Activated CD8-positive, alpha-beta memory T cell treated with anti-CD3 and anti-CD28 coated beads, Interleukin-2, amount 10 ng/mL, durations not matched to agents 7 days and 5 days (primary cell): Measurements from ENCODE around the gene RNF149. TPM values are rescaled to one million over a fixed set of nuclear protein-coding genes. Genes with fewer than 3 reads are reported as not detected.

Source experiments
- ATAC-seq: fragments of 150-1000 bp; cut with Tn5 transposase; one replicate; pipeline ENCODE4 v1.10.0; 2021; ENCODE audit warnings: moderate library complexity
- CTCF ChIA-PET: fragments of 350-600 bp; sonication (Branson Sonifier 250); formaldehyde crosslinking; loops from one replicate; lab custom pipeline; 2021; ENCODE audit warnings: antibody characterized with exemption; lab: Charles Lee
- DNase-seq: peaks from one replicate; pipeline ENCODE4 v3.0.0-alpha.2; 2020
- H3K27ac Mint-ChIP-seq: one replicate; pipeline ENCODE4 v1.8.0; 2021; ENCODE audit warnings: mild to moderate bottlenecking, mixed read lengths
- H3K27me3 Mint-ChIP-seq: one replicate; pipeline ENCODE4 v1.8.0; 2021; ENCODE audit warnings: mixed read lengths
- H3K36me3 Mint-ChIP-seq: one replicate; pipeline ENCODE4 v1.8.0; 2021; ENCODE audit warnings: mild to moderate bottlenecking, mixed read lengths
- H3K4me1 Mint-ChIP-seq: one replicate; pipeline ENCODE4 v1.8.0; 2021; ENCODE audit warnings: mixed read lengths
- H3K4me3 Mint-ChIP-seq: one replicate; pipeline ENCODE4 v1.8.0; 2021; ENCODE audit warnings: mild to moderate bottlenecking, moderate library complexity, mixed read lengths
- H3K9me3 Mint-ChIP-seq: one replicate; pipeline ENCODE4 v1.8.0; 2022; ENCODE audit warnings: low read depth, mixed read lengths
- total RNA-seq, 2 experiments: library from RNA; stranded (reverse); gene quantifications; one replicate each; pipeline ENCODE4 v1.2.3, GENCODE V29; 2021

RNF149 gene
- total RNA-seq, 2 experiments from 2014 or later, result 72.3 to 100 TPM

DNA sequence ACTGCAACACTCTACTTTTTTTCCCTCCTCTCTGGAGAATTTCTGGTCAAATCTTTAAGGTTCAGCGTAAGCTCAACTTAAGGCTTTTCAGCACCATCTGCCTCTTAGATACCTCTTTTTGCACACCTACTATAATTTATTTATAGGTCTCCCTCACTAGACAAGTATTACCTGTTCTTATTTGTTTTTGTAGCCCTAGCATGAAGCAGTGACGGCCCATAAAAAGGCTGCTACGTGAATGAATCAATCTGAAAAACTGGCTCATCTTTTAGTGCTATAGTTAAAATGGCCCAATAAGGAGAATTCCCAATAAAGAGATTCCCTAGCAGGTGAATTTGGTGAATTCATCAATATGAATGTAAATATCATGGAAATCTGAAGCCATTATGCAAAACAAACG, 6.5 kb downstream of the RNF149 start:
- Mint-ChIP-seq H3K4me1 (peaks cover 78% of the 10 kb centered on the region), H3K9me3 (no peaks in the 10 kb centered on the region), H3K27ac (no peak overlapping the region), H3K4me3 (no peak overlapping the region), H3K36me3 (peaks cover 68% of the 10 kb centered on the region), H3K27me3 (no peaks in the 10 kb centered on the region)
- DNase-seq (no peak), ATAC-seq (no peak)
- CTCF ChIA-PET, result interaction anchor here (1.4 kb wide), 1 partner anchor 40 kb away, joined by 3 read pairs; no protein-coding TSS in a partner anchor

DNA sequence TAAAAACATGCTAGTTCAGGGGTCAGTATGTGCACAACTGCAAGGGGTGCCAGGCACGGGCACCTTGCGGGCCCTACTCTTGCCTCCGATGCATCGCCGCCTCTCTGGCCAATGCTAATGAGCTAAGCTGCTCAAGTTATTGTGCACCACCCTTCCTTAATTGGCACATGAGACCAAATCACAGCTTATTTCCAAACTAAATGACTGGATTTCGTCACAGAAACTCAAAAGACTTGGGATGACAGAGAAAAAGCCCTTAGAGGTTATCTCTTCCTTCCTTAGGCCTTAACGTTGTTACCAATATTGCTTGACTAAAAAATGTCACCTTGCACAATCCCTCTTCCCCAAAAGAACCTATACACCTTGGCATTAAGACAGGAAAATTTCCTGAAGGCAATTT, 7.7 kb downstream of the RNF149 start:
- no peak for DNase-seq
- Mint-ChIP-seq H3K27ac (no peak overlapping the region), H3K4me3 (no peak overlapping the region), H3K4me1 (peaks cover 79% of the 10 kb centered on the region), H3K36me3 (peaks cover 64% of the 10 kb centered on the region), H3K27me3 (no peaks in the 10 kb centered on the region), H3K9me3 (no peaks in the 10 kb centered on the region)
- CTCF ChIA-PET, result interaction anchor here (1.4 kb wide), 1 partner anchor 41 kb away, joined by 3 read pairs; no protein-coding TSS in a partner anchor
- no peak for ATAC-seq

DNA sequence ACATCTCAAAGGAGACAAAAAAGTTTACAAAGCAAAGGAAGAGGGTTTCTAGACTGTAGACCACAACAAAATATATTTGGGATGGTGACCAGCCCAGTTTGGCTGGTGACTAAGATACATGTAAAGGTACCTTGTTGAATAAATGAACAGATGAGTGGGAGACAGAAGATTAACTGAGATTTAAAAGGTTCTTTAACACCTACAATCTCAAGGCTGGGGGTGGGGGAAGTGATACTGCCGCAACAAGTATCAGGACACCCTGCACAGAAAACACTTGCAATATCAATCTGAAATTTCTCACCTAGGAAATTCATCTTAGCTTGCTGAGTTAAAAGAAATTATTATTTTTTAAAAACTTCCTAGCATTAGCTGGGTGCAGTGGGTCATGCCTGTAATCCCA, 8.3 kb downstream of the RNF149 start:
- Mint-ChIP-seq H3K36me3 (peaks cover 59% of the 10 kb centered on the region), H3K9me3 (no peaks in the 10 kb centered on the region), H3K4me1 (peaks cover 73% of the 10 kb centered on the region), H3K27me3 (no peaks in the 10 kb centered on the region), H3K4me3 (no peak overlapping the region), H3K27ac (peak overlapping the region; percentile 20)
- ATAC-seq (no peak), DNase-seq (no peak)
- CTCF ChIA-PET, result interaction anchor here (0.7 kb wide), 1 partner anchor 13 kb away, joined by 3 read pairs; no protein-coding TSS in a partner anchor

DNA sequence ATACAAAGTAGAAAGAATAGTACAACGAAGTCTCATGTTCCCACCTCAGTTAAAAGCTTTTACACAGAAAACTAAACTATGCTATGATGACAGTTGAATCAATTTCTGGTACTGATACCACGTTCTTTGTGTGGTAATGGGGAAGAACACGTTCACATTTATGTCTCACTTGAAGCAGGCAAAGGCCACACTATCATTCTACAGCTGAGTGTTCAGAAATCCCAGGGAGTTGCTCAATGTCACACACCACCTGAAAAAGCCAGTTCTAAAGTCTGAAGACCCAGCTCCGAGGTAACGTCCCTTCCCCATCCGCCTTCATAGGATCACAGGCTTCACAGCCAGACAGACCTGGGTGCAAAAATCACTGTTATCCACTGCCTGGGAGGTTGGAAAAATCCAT, 8.9 kb downstream of the RNF149 start:
- no peak overlapping the region for H3K4me3 Mint-ChIP-seq
- CTCF ChIA-PET, result interaction anchor here (0.7 to 1.3 kb wide), 3 partner anchors 12 to 43 kb away, joined by 3 to 5 read pairs (median 4); no protein-coding TSS in a partner anchor
- H3K4me1 Mint-ChIP-seq, result peaks cover 69% of the 10 kb centered on the region
- no peaks in the 10 kb centered on the region for H3K27me3 Mint-ChIP-seq
- ATAC-seq, result no peak
- DNase-seq, result no peak
- peak overlapping the region; percentile 20 for H3K27ac Mint-ChIP-seq
- H3K9me3 Mint-ChIP-seq, result no peaks in the 10 kb centered on the region
- H3K36me3 Mint-ChIP-seq, result peaks cover 57% of the 10 kb centered on the region

DNA sequence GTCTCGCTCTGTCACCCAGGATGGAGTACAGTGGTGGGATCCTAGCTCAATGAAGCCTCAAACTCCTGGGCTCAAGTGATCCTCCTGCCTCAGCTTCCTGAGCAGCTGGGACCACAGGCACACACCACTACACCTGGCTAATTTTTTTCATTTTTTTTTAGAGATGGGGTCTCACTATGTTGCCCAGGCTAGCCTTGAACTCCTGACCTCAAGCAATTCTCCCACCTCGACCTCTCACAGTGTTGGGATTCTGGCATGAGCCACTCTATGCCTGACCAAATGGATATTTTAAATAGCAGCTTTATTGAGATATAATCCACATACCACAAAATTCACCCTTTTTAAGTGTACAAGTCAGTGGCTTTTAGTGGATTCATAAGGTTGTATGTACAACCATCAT, 11.1 kb downstream of the RNF149 start:
- CTCF ChIA-PET, result interaction anchor here (1.6 kb wide), 1 partner anchor 44 kb away, joined by 4 read pairs; no protein-coding TSS in a partner anchor
- ATAC-seq, result no peak
- H3K4me3 Mint-ChIP-seq, result no peak overlapping the region
- peaks cover 59% of the 10 kb centered on the region for H3K36me3 Mint-ChIP-seq
- H3K4me1 Mint-ChIP-seq, result peaks cover 49% of the 10 kb centered on the region
- no peak overlapping the region for H3K27ac Mint-ChIP-seq
- H3K27me3 Mint-ChIP-seq, result no peaks in the 10 kb centered on the region
- DNase-seq, result no peak
- H3K9me3 Mint-ChIP-seq, result no peaks in the 10 kb centered on the region

DNA sequence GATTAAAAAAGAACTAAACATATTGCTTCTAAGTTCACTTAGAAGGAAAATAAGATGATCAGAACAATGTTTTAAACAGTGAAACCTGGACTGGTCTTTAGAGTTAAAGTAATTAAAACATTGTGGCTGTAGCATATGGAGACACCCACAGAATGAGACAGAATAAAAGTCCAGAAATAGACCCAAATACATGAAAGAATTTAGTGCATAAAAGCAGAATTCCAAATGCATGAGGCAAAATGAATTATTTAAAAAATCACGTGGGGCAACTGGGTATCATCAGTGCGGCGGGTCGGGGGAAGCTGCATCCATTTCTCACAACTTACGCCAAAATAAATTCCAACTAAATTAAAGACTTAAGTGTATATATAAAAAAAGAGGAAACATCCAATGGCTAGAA, 12.1 kb downstream of the RNF149 start:
- Mint-ChIP-seq H3K4me1 (peaks cover 40% of the 10 kb centered on the region), H3K4me3 (no peak overlapping the region), H3K27me3 (no peaks in the 10 kb centered on the region), H3K9me3 (no peaks in the 10 kb centered on the region), H3K36me3 (peaks cover 56% of the 10 kb centered on the region), H3K27ac (no peak overlapping the region)
- DNase-seq (no peak), ATAC-seq (no peak)
- CTCF ChIA-PET, result interaction anchor here (1.0 to 1.6 kb wide), 2 partner anchors 10 to 45 kb away, joined by 3 to 4 read pairs; no protein-coding TSS in a partner anchor

DNA sequence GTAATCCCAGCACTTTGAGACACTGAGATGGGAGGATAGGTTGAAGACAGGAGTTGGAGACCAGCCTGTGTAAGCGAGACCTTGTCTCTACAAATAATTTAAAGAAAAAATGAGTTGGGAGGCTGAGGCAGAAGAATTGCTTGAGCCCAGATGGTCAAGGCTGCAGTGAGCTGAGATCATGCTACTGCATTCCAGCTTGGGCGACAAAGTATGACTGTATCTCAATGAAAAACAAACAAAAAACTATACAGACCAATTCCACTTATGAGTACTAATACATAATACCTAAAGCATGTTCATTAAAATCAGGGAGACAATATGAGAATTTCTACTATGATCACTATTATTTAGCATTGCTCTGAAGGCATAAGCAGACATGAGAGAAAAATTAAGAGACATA, 12.6 kb downstream of the RNF149 start:
- ATAC-seq (no peak), DNase-seq (no peak)
- Mint-ChIP-seq H3K36me3 (peaks cover 53% of the 10 kb centered on the region), H3K4me1 (peaks cover 37% of the 10 kb centered on the region), H3K27me3 (no peaks in the 10 kb centered on the region), H3K4me3 (no peak overlapping the region), H3K27ac (no peak overlapping the region), H3K9me3 (no peaks in the 10 kb centered on the region)
- CTCF ChIA-PET, result interaction anchor here (0.7 to 1.0 kb wide), 2 partner anchors 9 to 321 kb away, joined by 3 read pairs; no protein-coding TSS in a partner anchor

DNA sequence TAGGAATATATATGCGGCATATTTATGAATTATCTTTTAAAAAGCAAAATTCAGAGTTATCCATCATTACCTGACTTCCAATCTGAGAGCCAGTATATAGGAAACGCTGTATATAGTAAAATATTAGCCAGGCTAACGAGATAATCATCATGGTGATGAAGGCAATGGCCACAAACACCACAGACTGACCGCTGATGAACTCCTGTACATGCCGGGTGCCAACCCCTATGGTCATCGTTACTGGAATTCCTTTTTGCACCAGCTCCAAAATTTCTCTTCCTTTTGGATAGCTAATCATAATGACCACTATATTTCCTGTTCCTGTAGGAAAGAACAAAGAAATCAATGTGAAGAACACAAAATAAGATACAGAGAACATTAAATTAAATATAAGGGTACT, 13.6 kb downstream of the RNF149 start:
- Mint-ChIP-seq H3K27me3 (no peaks in the 10 kb centered on the region), H3K9me3 (no peaks in the 10 kb centered on the region), H3K27ac (no peak overlapping the region), H3K4me1 (peaks cover 29% of the 10 kb centered on the region), H3K36me3 (peaks cover 51% of the 10 kb centered on the region), H3K4me3 (no peak overlapping the region)
- DNase-seq (no peak), ATAC-seq (no peak)
- CTCF ChIA-PET, result interaction anchor here (0.7 kb wide), 1 partner anchor 322 kb away, joined by 3 read pairs; no protein-coding TSS in a partner anchor

DNA sequence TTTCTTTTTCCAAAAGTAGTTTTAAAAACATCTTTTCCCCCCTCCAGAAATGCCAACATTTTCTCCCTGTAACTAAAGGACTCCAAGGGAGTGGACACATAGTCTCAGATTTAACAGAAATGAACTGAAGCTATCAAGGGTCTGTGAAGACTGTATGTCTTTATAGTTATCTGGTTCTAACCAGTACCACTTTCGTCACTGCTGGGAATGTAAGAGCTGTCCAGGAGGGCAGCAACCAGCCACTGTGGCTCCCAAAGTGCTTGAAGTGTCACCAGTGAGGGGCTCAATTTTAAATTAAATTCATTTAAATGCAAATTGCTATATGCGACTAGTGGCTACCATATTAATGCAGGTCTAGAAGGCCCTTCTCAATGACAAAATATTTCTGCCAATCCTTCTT, 15.0 kb downstream of the RNF149 start:
- DNase-seq (no peak), ATAC-seq (no peak)
- Mint-ChIP-seq H3K9me3 (no peaks in the 10 kb centered on the region), H3K4me1 (peaks cover 17% of the 10 kb centered on the region), H3K27me3 (no peaks in the 10 kb centered on the region), H3K4me3 (no peak overlapping the region), H3K27ac (no peak overlapping the region), H3K36me3 (peaks cover 48% of the 10 kb centered on the region)
- CTCF ChIA-PET, result no interaction called here

DNA sequence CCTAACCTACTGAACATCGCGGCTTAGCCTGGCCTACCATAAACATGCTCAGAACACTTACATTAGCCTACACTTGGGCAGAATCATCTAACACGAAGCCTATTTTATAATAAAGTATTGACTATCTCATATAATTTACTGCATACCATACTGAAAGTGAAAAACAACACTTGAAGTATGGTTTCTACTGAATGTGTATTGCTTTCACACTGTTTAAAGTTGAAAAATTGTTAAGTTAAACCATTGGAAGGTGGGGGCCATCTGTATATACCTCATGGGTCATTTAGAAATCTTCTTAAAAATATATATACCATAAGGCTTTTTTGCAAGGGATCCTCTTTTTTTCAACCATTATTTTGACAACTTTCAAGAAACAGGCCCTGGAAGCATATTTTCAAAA, 16.5 kb downstream of the RNF149 start:
- CTCF ChIA-PET, result no interaction called here
- ATAC-seq (no peak), DNase-seq (no peak)
- H3K36me3 Mint-ChIP-seq, result peaks cover 50% of the 10 kb centered on the region
- no peaks in the 10 kb centered on the region for H3K9me3 Mint-ChIP-seq
- H3K27ac Mint-ChIP-seq, result no peak overlapping the region
- no peak overlapping the region for H3K4me3 Mint-ChIP-seq
- H3K4me1 Mint-ChIP-seq, result peaks cover 9% of the 10 kb centered on the region
- H3K27me3 Mint-ChIP-seq, result no peaks in the 10 kb centered on the region

DNA sequence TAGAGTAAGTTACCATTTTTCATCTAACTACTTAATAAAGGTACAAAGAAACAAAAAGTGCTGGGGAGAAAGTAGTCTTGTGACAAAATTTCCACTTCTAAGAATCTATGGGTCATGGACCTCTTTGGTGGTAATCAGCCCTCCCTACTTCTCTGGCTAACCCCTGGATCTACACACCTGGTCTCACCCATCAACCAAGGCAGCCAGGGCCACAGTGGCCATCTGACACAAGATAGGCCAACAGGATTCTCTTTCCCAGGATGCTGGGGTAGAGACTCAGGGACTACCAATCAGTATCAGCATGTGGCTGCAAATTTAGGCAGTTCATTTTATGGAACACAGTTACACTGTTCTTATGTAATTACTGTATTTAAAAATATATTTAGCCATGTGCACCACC, 17.8 kb downstream of the RNF149 start:
- no peak for ATAC-seq
- Mint-ChIP-seq H3K27ac (peak overlapping the region; percentile 28), H3K9me3 (no peaks in the 10 kb centered on the region), H3K36me3 (peaks cover 53% of the 10 kb centered on the region), H3K4me1 (peaks cover 5% of the 10 kb centered on the region), H3K27me3 (no peaks in the 10 kb centered on the region), H3K4me3 (no peak overlapping the region)
- CTCF ChIA-PET, result interaction anchor here (0.7 kb wide), 1 partner anchor 18 kb away, joined by 3 read pairs; no protein-coding TSS in a partner anchor
- DNase-seq, result no peak

DNA sequence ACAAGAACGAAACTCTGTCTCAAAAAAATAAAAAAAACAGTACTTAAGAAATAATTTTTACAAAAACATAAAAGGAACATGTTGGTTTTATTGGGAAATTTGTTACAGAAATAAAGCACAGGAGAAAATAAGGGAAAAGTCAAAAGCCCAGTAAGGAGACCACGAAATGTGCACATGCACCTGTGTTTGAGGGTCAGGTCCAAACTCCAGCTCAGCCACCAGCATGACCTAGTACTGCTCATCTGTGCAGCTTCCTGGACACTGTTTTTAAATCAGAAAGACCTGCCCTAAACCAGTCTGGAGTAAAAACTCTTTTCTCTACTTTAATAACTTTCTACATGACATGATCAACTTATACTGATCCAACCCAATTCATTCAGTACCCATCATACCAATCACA, 21.2 kb downstream of the RNF149 start:
- Mint-ChIP-seq H3K9me3 (no peaks in the 10 kb centered on the region), H3K4me3 (no peak overlapping the region), H3K27ac (no peak overlapping the region), H3K27me3 (no peaks in the 10 kb centered on the region), H3K4me1 (peaks cover 9% of the 10 kb centered on the region), H3K36me3 (peaks cover 59% of the 10 kb centered on the region)
- CTCF ChIA-PET, result interaction anchor here (0.6 to 1.5 kb wide), 4 partner anchors 9 to 42 kb away, joined by 3 to 5 read pairs (median 4); no protein-coding TSS in a partner anchor
- DNase-seq (no peak), ATAC-seq (no peak)

DNA sequence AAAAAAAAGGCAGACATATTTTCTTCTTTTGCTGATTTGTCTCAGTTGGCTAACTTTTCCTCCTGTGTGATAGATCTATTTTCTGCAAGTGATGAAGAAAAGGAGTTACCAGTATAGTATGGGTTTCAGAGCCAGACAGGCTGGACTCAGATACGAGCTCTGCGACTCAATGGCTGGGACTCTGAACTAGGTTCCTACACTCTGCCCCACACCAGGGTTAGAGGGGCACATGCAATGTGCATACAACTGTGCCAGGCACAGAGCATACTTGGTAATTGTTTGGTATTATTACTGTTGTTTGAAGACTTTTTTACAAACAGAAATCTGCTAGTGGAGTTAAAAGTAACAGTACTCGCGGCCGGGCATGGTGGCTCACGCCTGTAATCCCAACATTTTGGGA, 21.8 kb downstream of the RNF149 start:
- H3K27ac Mint-ChIP-seq, result peak overlapping the region; percentile 15
- CTCF ChIA-PET, result interaction anchor here (1.0 to 1.5 kb wide), 3 partner anchors 10 to 17 kb away, joined by 3 to 4 read pairs (median 3); no protein-coding TSS in a partner anchor

DNA sequence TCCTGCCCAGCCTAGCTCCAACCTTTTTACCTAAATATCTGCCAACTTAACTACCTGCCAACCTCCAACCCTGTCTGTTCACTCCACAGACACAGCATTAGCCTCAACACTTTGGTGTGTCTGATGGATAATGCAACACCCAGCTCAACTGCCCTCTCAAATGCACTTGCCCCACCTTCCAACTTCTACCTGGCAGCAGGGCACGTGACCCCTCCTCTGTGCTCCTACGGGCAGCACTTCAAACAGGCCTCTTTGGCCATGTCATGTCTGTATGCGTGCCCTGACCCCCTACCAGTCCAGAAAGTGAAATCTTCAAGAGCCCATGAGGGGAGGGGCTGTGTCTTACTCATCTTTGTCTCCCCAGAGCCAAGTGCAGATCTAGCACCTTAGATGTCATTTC, 25.5 kb downstream of the RNF149 start:
- H3K27me3 Mint-ChIP-seq, result no peaks in the 10 kb centered on the region
- DNase-seq (no peak), ATAC-seq (no peak)
- CTCF ChIA-PET, result no interaction called here
- H3K4me1 Mint-ChIP-seq, result peaks cover 13% of the 10 kb centered on the region
- peak overlapping the region; percentile 22 for H3K27ac Mint-ChIP-seq
- H3K4me3 Mint-ChIP-seq, result no peak overlapping the region
- H3K9me3 Mint-ChIP-seq, result no peaks in the 10 kb centered on the region
- peaks cover 79% of the 10 kb centered on the region for H3K36me3 Mint-ChIP-seq

More for the DNA sequence above, 21.8 kb downstream of the RNF149 start:
- Mint-ChIP-seq H3K4me3 (no peak overlapping the region), H3K4me1 (peaks cover 12% of the 10 kb centered on the region), H3K27me3 (no peaks in the 10 kb centered on the region), H3K9me3 (no peaks in the 10 kb centered on the region), H3K36me3 (peaks cover 62% of the 10 kb centered on the region)
- ATAC-seq (no peak), DNase-seq (no peak)
